ENCODE measurements around the gene KIF21B.

The KIF21B gene

DNA sequence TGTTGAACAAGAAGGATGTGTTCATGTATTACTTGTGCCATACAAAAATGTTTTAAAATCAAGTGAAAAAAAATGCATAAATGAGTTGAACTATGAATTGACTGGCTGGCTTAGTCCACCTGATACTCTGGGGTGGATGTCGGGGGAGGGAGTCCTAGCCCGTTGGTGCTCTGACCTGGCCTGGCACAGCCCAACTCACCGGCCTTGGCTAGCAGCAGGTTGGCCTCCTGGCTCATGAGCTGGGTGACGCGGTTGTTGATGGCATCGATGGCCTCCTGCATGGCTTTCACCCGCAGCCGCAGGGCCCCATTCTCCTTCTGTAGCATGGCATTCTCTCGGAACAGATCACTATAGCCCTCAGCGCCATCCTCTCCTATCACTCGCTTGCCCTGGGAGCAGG is 21.6 kb downstream of the KIF21B start:
- no peaks in the 10 kb centered on the region for H3K79me1 ChIP-seq (replicated peaks; ENCODE audit: low read length, poor library complexity, severe bottlenecking)
- H2BK5ac ChIP-seq (ENCODE audit: low read depth, low read length, poor library complexity, severe bottlenecking): no peak overlapping the region
- no peak overlapping the region for H2BK120ac ChIP-seq (ENCODE audit: low read depth, low read length)
- DNase-seq: no peak
- H2BK15ac ChIP-seq (ENCODE audit: low read depth, poor library complexity, severe bottlenecking): no peak overlapping the region
- H3K9me3 ChIP-seq (ENCODE audit: control insufficient read depth, low read length): no peaks in the 10 kb centered on the region
- H3K23ac ChIP-seq (ENCODE audit: low read length in 2 of 2): no peak overlapping the region
- peak overlapping the region in 1 of 2 experiments; percentile 11 for H3K14ac ChIP-seq (ENCODE audit: low read length in 2 of 2)
- H3K4ac ChIP-seq (ENCODE audit: low read depth in 1 of 2, low read length in 2 of 2): no peak overlapping the region
- no peak overlapping the region for H4K91ac ChIP-seq (ENCODE audit: low read length)
- H3K9ac ChIP-seq (ENCODE audit: low read length): no peak overlapping the region
- H4K8ac ChIP-seq (ENCODE audit: low read length): no peak overlapping the region
- no peak overlapping the region for H2AFZ ChIP-seq (ENCODE audit: low read depth, low read length)
- WGBS: 90% methylated on average over 11 of the region's 11 CpGs
- H3K4me2 ChIP-seq (ENCODE audit: low read length, poor library complexity, severe bottlenecking): no peak overlapping the region
- H3K18ac ChIP-seq (ENCODE audit: low read depth in 1 of 2, low read length in 2 of 2): no peak overlapping the region
- peaks cover 4% of the 10 kb centered on the region for H3K4me1 ChIP-seq (ENCODE audit: control insufficient read depth, insufficient read depth, low read depth, low read length)
- H3K4me3 ChIP-seq (ENCODE audit: insufficient read depth in 1 of 2, low read depth in 1 of 2, low read length in 2 of 2): no peak overlapping the region
- H2AK5ac ChIP-seq (ENCODE audit: low read length, severe bottlenecking): no peak overlapping the region
- peaks cover 0 to 45% of the 10 kb centered on the region in 2 experiments for H3K36me3 ChIP-seq (ENCODE audit: control insufficient read depth in 1 of 2, insufficient read depth in 2 of 2, low read depth in 1 of 2, low read length in 2 of 2)
- peaks cover 0 to 9% of the 10 kb centered on the region in 2 experiments for H3K27me3 ChIP-seq (ENCODE audit: control insufficient read depth in 1 of 2, insufficient read depth in 1 of 2, low read length in 2 of 2)
- H3K27ac ChIP-seq (ENCODE audit: low read length, poor library complexity, severe bottlenecking): no peak overlapping the region
- no peak overlapping the region for H2BK12ac ChIP-seq (ENCODE audit: low read length in 2 of 2)

DNA sequence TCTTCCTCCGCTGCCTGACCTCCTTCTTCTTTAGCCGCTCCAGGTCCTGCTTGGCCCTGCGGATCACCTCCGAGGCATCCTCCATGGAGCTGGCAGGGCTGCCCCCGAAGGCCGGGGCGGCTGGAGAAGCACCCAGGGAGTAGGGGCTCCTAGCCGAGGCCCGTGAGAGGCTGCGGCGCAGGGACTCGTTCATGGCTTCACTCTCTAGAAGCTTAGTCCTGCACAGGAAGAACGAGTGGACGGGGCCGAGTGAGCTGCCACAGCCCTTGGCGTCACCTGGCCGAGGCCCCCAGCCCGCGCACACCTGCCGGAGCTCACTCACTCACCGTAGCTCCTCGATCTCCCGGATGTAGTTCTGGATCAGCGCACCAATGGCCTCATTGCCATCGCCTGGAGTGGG is 23.1 kb downstream of the KIF21B start:
- H3K4me3 ChIP-seq (ENCODE audit: insufficient read depth in 1 of 2, low read depth in 1 of 2, low read length in 2 of 2): no peak overlapping the region
- H2BK15ac ChIP-seq (ENCODE audit: low read depth, poor library complexity, severe bottlenecking): no peak overlapping the region
- H2AFZ ChIP-seq (ENCODE audit: low read depth, low read length): no peak overlapping the region
- H2BK12ac ChIP-seq (ENCODE audit: low read length in 2 of 2): no peak overlapping the region
- peaks cover 0 to 48% of the 10 kb centered on the region in 2 experiments for H3K36me3 ChIP-seq (ENCODE audit: control insufficient read depth in 1 of 2, insufficient read depth in 2 of 2, low read depth in 1 of 2, low read length in 2 of 2)
- H4K91ac ChIP-seq (ENCODE audit: low read length): no peak overlapping the region
- H2AK5ac ChIP-seq (ENCODE audit: low read length, severe bottlenecking): no peak overlapping the region
- no peak overlapping the region for H3K9ac ChIP-seq (ENCODE audit: low read length)
- peaks cover 4% of the 10 kb centered on the region for H3K4me1 ChIP-seq (ENCODE audit: control insufficient read depth, insufficient read depth, low read depth, low read length)
- H3K27ac ChIP-seq (ENCODE audit: low read length, poor library complexity, severe bottlenecking): no peak overlapping the region
- H3K9me3 ChIP-seq (ENCODE audit: control insufficient read depth, low read length): no peaks in the 10 kb centered on the region
- H3K23ac ChIP-seq (ENCODE audit: low read length in 2 of 2): no peak overlapping the region
- 96% methylated on average over 25 of the region's 25 CpGs for WGBS
- H3K4ac ChIP-seq (ENCODE audit: low read depth in 1 of 2, low read length in 2 of 2): no peak overlapping the region
- H2BK120ac ChIP-seq (ENCODE audit: low read depth, low read length): no peak overlapping the region
- H2BK5ac ChIP-seq (ENCODE audit: low read depth, low read length, poor library complexity, severe bottlenecking): no peak overlapping the region
- no peak overlapping the region for H4K8ac ChIP-seq (ENCODE audit: low read length)
- H3K14ac ChIP-seq (ENCODE audit: low read length in 2 of 2): no peak overlapping the region
- no peak overlapping the region for H3K4me2 ChIP-seq (ENCODE audit: low read length, poor library complexity, severe bottlenecking)
- H3K79me1 ChIP-seq (replicated peaks; ENCODE audit: low read length, poor library complexity, severe bottlenecking): no peaks in the 10 kb centered on the region
- DNase-seq: no peak
- H3K18ac ChIP-seq (ENCODE audit: low read depth in 1 of 2, low read length in 2 of 2): no peak overlapping the region
- H3K27me3 ChIP-seq (ENCODE audit: control insufficient read depth in 1 of 2, insufficient read depth in 1 of 2, low read length in 2 of 2): no peaks in the 10 kb centered on the region

DNA sequence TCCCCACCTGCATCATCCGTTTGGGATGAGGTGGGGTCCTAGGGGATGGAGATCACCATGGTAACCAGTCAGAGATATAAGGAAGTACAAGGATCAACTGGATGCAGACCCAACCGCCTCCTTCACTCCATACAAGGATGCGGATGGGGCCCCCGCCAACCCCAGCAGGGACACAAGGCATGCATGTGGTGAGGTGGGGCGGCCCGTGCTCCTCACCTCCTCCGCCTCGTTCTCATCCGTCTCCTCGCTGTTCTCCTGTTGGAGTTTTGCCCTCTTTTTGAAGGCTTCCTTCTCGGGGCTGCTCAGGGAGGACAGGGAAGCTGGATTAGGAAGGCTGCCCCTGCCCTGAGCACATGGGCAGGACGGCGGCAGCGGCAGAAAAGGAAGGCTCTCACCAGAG is 23.8 kb downstream of the KIF21B start:
- no peaks in the 10 kb centered on the region for H3K27me3 ChIP-seq (ENCODE audit: control insufficient read depth in 1 of 2, insufficient read depth in 1 of 2, low read length in 2 of 2)
- peaks cover 4% of the 10 kb centered on the region for H3K4me1 ChIP-seq (ENCODE audit: control insufficient read depth, insufficient read depth, low read depth, low read length)
- H3K27ac ChIP-seq (ENCODE audit: low read length, poor library complexity, severe bottlenecking): no peak overlapping the region
- H2AK5ac ChIP-seq (ENCODE audit: low read length, severe bottlenecking): no peak overlapping the region
- H3K23ac ChIP-seq (ENCODE audit: low read length in 2 of 2): no peak overlapping the region
- H2BK5ac ChIP-seq (ENCODE audit: low read depth, low read length, poor library complexity, severe bottlenecking): no peak overlapping the region
- no peaks in the 10 kb centered on the region for H3K79me1 ChIP-seq (replicated peaks; ENCODE audit: low read length, poor library complexity, severe bottlenecking)
- no peak overlapping the region for H2BK15ac ChIP-seq (ENCODE audit: low read depth, poor library complexity, severe bottlenecking)
- H3K4ac ChIP-seq (ENCODE audit: low read depth in 1 of 2, low read length in 2 of 2): no peak overlapping the region
- no peak overlapping the region for H3K9ac ChIP-seq (ENCODE audit: low read length)
- H3K18ac ChIP-seq (ENCODE audit: low read depth in 1 of 2, low read length in 2 of 2): no peak overlapping the region
- no peak overlapping the region for H2BK120ac ChIP-seq (ENCODE audit: low read depth, low read length)
- no peak for DNase-seq
- no peak overlapping the region for H3K4me3 ChIP-seq (ENCODE audit: insufficient read depth in 1 of 2, low read depth in 1 of 2, low read length in 2 of 2)
- WGBS: 97% methylated on average over 14 of the region's 14 CpGs
- H2AFZ ChIP-seq (ENCODE audit: low read depth, low read length): no peak overlapping the region
- no peak overlapping the region for H2BK12ac ChIP-seq (ENCODE audit: low read length in 2 of 2)
- no peak overlapping the region for H3K14ac ChIP-seq (ENCODE audit: low read length in 2 of 2)
- H3K4me2 ChIP-seq (ENCODE audit: low read length, poor library complexity, severe bottlenecking): no peak overlapping the region
- H3K9me3 ChIP-seq (ENCODE audit: control insufficient read depth, low read length): no peaks in the 10 kb centered on the region
- H4K91ac ChIP-seq (ENCODE audit: low read length): no peak overlapping the region
- H3K36me3 ChIP-seq (ENCODE audit: control insufficient read depth in 1 of 2, insufficient read depth in 2 of 2, low read depth in 1 of 2, low read length in 2 of 2): peaks cover 0 to 47% of the 10 kb centered on the region in 2 experiments
- no peak overlapping the region for H4K8ac ChIP-seq (ENCODE audit: low read length)

GRCh38 chr1:200998323-200998722 is 25.2 kb downstream of the KIF21B start:
- Histone ChIP-seq H4K91ac (ENCODE audit: low read length) (no peak overlapping the region), H3K23ac (ENCODE audit: low read length in 2 of 2) (no peak overlapping the region), H3K27ac (ENCODE audit: low read length, poor library complexity, severe bottlenecking) (no peak overlapping the region), H3K27me3 (ENCODE audit: control insufficient read depth in 1 of 2, insufficient read depth in 1 of 2, low read length in 2 of 2) (peaks cover 0 to under 1% of the 10 kb centered on the region in 2 experiments), H3K14ac (ENCODE audit: low read length in 2 of 2) (no peak overlapping the region), H3K18ac (ENCODE audit: low read depth in 1 of 2, low read length in 2 of 2) (no peak overlapping the region), H3K4me3 (ENCODE audit: insufficient read depth in 1 of 2, low read depth in 1 of 2, low read length in 2 of 2) (no peak overlapping the region), H3K4me2 (ENCODE audit: low read length, poor library complexity, severe bottlenecking) (no peak overlapping the region), H2AFZ (ENCODE audit: low read depth, low read length) (no peak overlapping the region), H3K9ac (ENCODE audit: low read length) (no peak overlapping the region), H2BK12ac (ENCODE audit: low read length in 2 of 2) (no peak overlapping the region), H3K4ac (ENCODE audit: low read depth in 1 of 2, low read length in 2 of 2) (no peak overlapping the region), H3K36me3 (ENCODE audit: control insufficient read depth in 1 of 2, insufficient read depth in 2 of 2, low read depth in 1 of 2, low read length in 2 of 2) (peaks cover 0 to 46% of the 10 kb centered on the region in 2 experiments), H4K8ac (ENCODE audit: low read length) (no peak overlapping the region), H2BK120ac (ENCODE audit: low read depth, low read length) (no peak overlapping the region), H3K79me1 (replicated peaks; ENCODE audit: low read length, poor library complexity, severe bottlenecking) (no peaks in the 10 kb centered on the region), H3K9me3 (ENCODE audit: control insufficient read depth, low read length) (no peaks in the 10 kb centered on the region), H2BK5ac (ENCODE audit: low read depth, low read length, poor library complexity, severe bottlenecking) (no peak overlapping the region), H2BK15ac (ENCODE audit: low read depth, poor library complexity, severe bottlenecking) (no peak overlapping the region), H2AK5ac (ENCODE audit: low read length, severe bottlenecking) (no peak overlapping the region), H3K4me1 (ENCODE audit: control insufficient read depth, insufficient read depth, low read depth, low read length) (peaks cover 4% of the 10 kb centered on the region)
- 98% methylated on average over 16 of the region's 16 CpGs for WGBS
- DNase-seq: no peak
